GM12878 (cell line): Measurements from ENCODE around the gene SPACDR.

Experiments used
- CBFB ChIP-seq: IDR thresholded peaks from 2 replicates; pipeline ENCODE4 v1.6.1; 2016; ENCODE audit warnings: antibody characterized with exemption, low read depth
- EP300 ChIP-seq, 2 experiments: fragments of 150-350 bp in 1 of 2; IDR thresholded peaks; 2 replicates each; pipeline ENCODE4 v1.6.1; 2011 to 2012; ENCODE audit warnings: low read depth in 2 of 2, low read length in 2 of 2, borderline replicate concordance in 1 of 2, improper control_type of control experiment in 1 of 2, inconsistent platforms in 1 of 2; ENCODE audit not compliant: control insufficient read depth in 1 of 2
- FOXM1 ChIP-seq: IDR thresholded peaks from 2 replicates; pipeline ENCODE4 v1.6.1; 2012; ENCODE audit warnings: low read depth, mild to moderate bottlenecking, inconsistent platforms, low read length, moderate library complexity
- NFYA ChIP-seq: IDR thresholded peaks from 2 replicates; pipeline ENCODE4 v1.6.1; 2011; ENCODE audit warnings: low read depth, mild to moderate bottlenecking, low read length, improper control_type of control experiment, borderline replicate concordance
- TF ChIP-seq, protein P1 (sequence below), 3 experiments: IDR thresholded peaks in 2 of 3; conservative IDR thresholded peaks in 1 of 3; 2 replicates each; pipeline ENCODE4 v1.5.1; 2011; ENCODE audit warnings: low read depth in 3 of 3, low read length in 3 of 3, mild to moderate bottlenecking in 3 of 3, control low read depth in 2 of 3, moderate library complexity in 2 of 3, inconsistent platforms in 1 of 3, mixed read lengths in 1 of 3; ENCODE audit not compliant: control insufficient read depth in 2 of 3, insufficient read depth in 1 of 3; ENCODE audit errors: extremely low read depth in 1 of 3

GRCh38 chr7:100433276-100433591, 30.8 kb downstream of the SPACDR start:
- TF ChIP-seq FOXM1: no peak
- no peak for TF ChIP-seq CBFB
- TF ChIP-seq, protein P1, sequence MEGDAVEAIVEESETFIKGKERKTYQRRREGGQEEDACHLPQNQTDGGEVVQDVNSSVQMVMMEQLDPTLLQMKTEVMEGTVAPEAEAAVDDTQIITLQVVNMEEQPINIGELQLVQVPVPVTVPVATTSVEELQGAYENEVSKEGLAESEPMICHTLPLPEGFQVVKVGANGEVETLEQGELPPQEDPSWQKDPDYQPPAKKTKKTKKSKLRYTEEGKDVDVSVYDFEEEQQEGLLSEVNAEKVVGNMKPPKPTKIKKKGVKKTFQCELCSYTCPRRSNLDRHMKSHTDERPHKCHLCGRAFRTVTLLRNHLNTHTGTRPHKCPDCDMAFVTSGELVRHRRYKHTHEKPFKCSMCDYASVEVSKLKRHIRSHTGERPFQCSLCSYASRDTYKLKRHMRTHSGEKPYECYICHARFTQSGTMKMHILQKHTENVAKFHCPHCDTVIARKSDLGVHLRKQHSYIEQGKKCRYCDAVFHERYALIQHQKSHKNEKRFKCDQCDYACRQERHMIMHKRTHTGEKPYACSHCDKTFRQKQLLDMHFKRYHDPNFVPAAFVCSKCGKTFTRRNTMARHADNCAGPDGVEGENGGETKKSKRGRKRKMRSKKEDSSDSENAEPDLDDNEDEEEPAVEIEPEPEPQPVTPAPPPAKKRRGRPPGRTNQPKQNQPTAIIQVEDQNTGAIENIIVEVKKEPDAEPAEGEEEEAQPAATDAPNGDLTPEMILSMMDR (IDR thresholded peaks at IDR 0.05 in 2 of 3, conservative IDR thresholded peaks at IDR 0.05 in 1 of 3; ENCODE audit: control insufficient read depth in 2 of 3, extremely low read depth in 1 of 3, insufficient read depth in 1 of 3, low read depth in 3 of 3, low read length in 3 of 3): no peak
- no peak for TF ChIP-seq EP300 (IDR thresholded peaks at IDR 0.05; ENCODE audit: borderline replicate concordance in 1 of 2, control insufficient read depth in 1 of 2, low read depth in 2 of 2, low read length in 2 of 2)
- no peak for TF ChIP-seq NFYA
